ENCODE results near the gene STPG2. TPM values are rescaled to one million over a fixed set of nuclear protein-coding genes. Genes with fewer than 3 reads are reported as not detected.
A peak's percentile ranks its signal among the peaks of the same experiment; 100 is the strongest.

Gene STPG2
- total and polyA plus RNA-seq, 2 donors (not counting 3 experiments of a cell fraction or from before 2014, with no cell fraction given): not detected

- Histone ChIP-seq H3K9me3 (replicated peaks; ENCODE audit: control insufficient read depth, insufficient read depth, low read length) (no peaks in the 10 kb centered on the region), H3K4me1 (ENCODE audit: control insufficient read depth, extremely low read depth, insufficient read depth, low read length) (no peaks in the 10 kb centered on the region), H3K4me2 (ENCODE audit: insufficient read depth, low read length) (no peak overlapping the region), H3K27me3 (ENCODE audit: control insufficient read depth in 2 of 2, insufficient read depth in 2 of 2, low read length in 2 of 2) (no peaks in the 10 kb centered on the region), H2AFZ (ENCODE audit: low read depth, low read length) (no peak overlapping the region), H3K9ac (replicated peaks; ENCODE audit: extremely low read depth, insufficient read depth, low read length) (no peak overlapping the region), H3K9me1 (replicated peaks; ENCODE audit: control insufficient read depth, extremely low read depth, insufficient read depth, low read length) (no peaks in the 10 kb centered on the region), H3K27ac (ENCODE audit: insufficient read depth, low read depth, low read length) (no peak overlapping the region), H3K4me3 (replicated peaks in 1 of 3; ENCODE audit: insufficient read depth in 1 of 3, low read depth in 1 of 3, low read length in 3 of 3) (no peak overlapping the region), H3K36me3 (ENCODE audit: control insufficient read depth in 2 of 2, extremely low read depth in 1 of 2, insufficient read depth in 2 of 2, low read length in 2 of 2) (no peaks in the 10 kb centered on the region), H4K20me1 (replicated peaks; ENCODE audit: control insufficient read depth, extremely low read depth, insufficient read depth, low read length) (no peaks in the 10 kb centered on the region), H3K79me2 (ENCODE audit: control insufficient read depth, insufficient read depth, low read length) (no peaks in the 10 kb centered on the region)
- FAIRE-seq (no peak), DNase-seq (ENCODE audit: low read depth, low spot score) (peak; percentile 6)
- ChIA-PET POLR2A (no interaction called here), CTCF (no interaction called here)
- no TSS peak for BruUV-seq (replicated peaks)
- dilution Hi-C loops (cut with MboI; ENCODE audit: extremely low pct_ligation_motif_present, low sequenced_read_pairs): no loop called here
- intact Hi-C loops (cut with micrococcal nuclease): no loop called here
- TF ChIP-seq POLR2AphosphoS5 (IDR thresholded peaks at IDR 0.05; ENCODE audit: insufficient read depth, low read depth, low read length) (no peak), GATA2 (IDR thresholded peaks at IDR 0.05; ENCODE audit: insufficient read depth, insufficient read length, low read depth, low read length) (no peak), JUN (IDR thresholded peaks at IDR 0.05; ENCODE audit: borderline replicate concordance, insufficient read depth, insufficient read length, low read depth) (no peak), EZH2 (IDR thresholded peaks at IDR 0.05; ENCODE audit: borderline replicate concordance, low read depth, low read length, severe bottlenecking) (no peak), MAX (IDR thresholded peaks at IDR 0.05; ENCODE audit: insufficient read depth, insufficient read length) (no peak), CTCF (IDR thresholded peaks at IDR 0.05; ENCODE audit: extremely low read depth in 1 of 2, insufficient read depth in 1 of 2, low read depth in 1 of 2, low read length in 2 of 2) (no peak), FOS (IDR thresholded peaks at IDR 0.05; ENCODE audit: borderline replicate concordance, insufficient read depth, low read length) (no peak), MYC (IDR thresholded peaks at IDR 0.05; ENCODE audit: low read depth, low read length) (no peak), POLR2A (IDR thresholded peaks at IDR 0.05; ENCODE audit: low read depth, low read length) (no peak)
These were observed 218.8 kb downstream of the STPG2 start for GRCh38 chr4:97924341-97924958.

Measured in endothelial cell of umbilical vein (primary cell).